Measurements from ENCODE around the gene SLC1A3.

Gene SLC1A3

DNA sequence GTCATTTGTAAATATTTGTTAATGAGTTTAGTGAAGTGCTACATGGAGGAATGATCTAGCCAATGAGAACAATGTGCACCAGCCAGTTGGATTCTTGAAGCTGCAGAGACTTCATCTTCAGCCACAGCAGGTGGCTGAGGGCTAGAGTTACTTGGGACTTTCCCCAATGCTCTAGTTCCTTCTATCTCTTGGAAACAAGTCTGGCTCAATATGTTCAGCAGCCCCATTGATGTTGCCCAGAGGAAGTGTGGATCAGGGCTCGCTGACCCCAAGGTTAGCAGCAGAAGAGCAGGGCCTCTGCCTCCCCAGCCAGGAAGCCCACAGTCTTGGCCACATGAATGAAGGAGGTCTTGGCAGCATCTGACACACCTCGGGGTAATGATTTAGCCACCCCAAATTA lies 117.5 kb downstream of the SLC1A3 start:
- no peak for DNase-seq

DNA sequence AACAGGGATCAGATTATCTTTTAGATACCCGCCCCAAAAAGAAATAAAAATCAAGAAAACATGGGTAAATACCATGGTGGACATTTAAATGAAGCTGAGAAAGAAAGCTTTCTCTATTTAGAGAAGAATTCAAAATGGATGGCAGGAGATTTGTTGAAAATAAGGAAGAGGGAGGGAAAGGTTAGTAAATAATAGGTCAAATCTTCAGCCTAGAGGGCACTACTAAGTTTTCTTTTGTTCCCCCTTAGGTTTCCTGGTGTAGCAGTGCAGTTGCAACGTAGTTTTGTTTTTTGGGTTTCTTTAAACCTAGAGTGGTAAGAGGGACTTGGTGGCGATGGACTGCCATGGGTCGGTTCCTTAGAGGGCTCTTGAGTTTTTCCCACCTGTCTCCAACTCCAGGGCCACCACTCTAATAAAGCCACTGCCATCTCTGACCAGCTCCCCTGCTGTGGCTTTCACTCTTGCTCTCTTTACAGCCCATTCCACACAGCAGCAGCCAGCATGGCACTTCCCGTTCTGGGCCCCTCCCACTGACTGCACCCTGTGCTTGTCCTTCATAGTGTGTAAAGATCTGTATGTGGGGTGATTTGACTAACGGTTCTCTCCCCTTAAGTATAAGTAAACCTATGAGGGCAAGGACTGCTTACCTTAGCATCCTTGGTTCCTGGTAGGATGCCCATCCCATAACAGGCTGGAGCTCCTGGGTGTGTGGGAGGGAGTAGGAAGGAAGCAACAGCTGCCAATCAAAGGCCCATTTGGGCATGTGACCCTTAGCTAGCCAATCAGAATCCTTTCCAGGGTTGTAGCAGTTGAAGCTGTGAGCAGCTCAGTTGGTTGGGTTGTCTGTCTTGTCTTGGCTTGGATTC lies 118.3 kb downstream of the SLC1A3 start:
- no peak for DNase-seq

GRCh38 chr5:36726317-36726716 lies 119.9 kb downstream of the SLC1A3 start:
- no peak for DNase-seq

DNA sequence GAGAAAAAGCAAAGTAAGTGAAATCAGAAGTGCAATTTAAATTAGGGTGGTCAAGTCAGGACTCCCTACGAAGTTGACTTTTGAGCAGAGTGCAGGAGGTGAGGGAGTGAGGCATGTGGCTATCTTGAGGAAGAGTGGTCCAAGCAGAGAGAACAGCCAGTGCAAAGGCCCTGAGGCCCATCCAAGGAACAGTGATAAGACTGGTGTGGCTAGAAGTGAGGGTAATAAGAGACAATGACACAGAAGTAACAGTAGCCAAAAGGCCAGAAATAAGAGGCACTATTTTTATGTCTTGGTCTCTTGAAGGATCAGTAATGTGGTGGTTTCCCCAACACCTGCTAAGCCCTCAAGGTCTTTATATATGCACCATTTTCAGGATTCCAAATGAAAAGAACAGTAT lies 120.4 kb downstream of the SLC1A3 start:
- no peak for DNase-seq

GRCh38 chr5:36728697-36729543 lies 122.5 kb downstream of the SLC1A3 start:
- peak; percentile 72 for DNase-seq

GRCh38 chr5:36730537-36731216 lies 124.3 kb downstream of the SLC1A3 start:
- DNase-seq: no peak

DNA sequence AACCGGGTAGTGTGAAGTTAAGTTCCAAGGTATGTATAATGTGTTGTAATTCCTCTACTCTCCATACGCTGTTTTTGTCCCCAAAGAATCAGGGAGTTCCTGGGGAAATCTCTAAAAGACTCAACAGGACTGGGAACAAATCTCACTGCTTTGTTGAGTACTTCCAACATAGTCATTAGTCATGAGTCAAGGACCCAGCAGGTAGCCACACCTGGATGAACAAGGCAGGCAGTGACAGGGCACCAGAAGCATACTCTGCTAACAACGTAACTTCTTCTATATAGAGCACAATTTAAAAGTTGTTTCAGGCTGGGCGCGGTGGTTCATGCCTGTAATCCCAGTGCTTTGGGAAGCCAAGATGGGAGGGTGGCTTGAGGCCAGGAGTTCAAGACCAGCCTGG lies 126.8 kb downstream of the SLC1A3 start:
- DNase-seq: peak; percentile 7

DNA sequence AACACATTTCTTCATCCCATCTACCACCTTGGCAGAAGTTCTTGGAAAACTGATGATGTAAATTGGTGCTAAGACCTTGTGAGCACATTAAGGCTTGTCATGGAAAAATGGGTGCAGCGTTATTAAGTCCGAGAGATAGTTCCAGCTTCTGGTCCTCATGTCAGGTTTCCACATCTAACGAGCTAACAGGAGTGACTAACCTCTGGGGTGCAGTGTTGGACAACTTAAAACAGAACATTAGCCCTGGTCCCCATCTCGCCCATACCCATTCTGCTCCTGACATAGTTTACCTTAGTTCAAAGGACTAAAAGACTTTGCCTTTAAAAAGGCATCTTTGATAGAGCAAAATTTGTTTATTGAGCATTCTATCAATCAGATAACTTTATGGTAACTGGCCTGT lies 128.0 kb downstream of the SLC1A3 start:
- peak; percentile 12 for DNase-seq

- DNase-seq: no peak
Measured at GRCh38 chr5:36735891-36736290, 129.5 kb downstream of the SLC1A3 start.
